HG03095 (cell line): ENCODE results near the gene GGA1.

Experiments used
- ATAC-seq: cut with Tn5 transposase; IDR thresholded peaks from one replicate; pipeline ENCODE4 v1.9.1; 2021; ENCODE audit warnings: moderate library complexity; ENCODE audit not compliant: unreplicated experiment

Gene GGA1

DNA sequence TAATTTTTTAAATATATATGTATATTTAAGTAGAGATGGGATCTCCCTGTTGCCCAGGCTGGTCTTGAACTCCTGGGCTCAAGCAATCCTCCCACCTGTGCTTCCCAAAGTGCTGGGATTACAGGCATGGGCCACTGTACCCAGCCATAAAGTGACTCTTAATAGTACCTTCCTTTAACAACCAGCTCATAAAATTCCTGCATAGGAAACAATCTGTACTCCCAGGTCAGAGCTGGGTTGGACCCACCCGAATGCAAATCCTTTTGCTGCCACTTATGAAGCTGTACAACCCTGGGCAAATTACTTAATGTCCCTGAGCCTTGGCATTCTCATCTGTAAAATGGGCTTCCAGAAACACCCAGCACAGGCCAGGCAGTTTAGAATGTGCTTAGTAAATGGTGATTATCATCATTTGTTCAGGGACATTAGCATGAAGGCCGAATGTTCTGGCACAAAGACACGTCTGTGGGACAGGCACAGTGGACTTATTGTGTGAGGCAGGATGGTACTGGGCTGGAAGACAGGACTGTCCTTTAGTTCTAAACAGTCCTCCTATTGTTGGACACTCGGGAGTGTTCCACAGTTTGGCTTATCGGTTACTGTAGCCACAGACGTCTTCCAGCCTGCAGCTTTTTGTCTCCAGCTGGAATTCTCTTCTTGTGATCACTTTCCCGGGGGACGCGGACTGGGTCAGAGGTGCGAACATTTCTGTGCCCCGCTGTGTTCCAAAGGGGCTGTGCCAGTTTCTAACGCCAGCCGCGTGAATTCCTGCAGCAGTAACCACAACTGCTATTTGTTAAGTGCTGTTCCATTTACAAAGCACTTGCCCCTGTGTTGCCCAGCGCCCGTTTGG lies 55.8 kb downstream of the GGA1 start:
- no peak for ATAC-seq

DNA sequence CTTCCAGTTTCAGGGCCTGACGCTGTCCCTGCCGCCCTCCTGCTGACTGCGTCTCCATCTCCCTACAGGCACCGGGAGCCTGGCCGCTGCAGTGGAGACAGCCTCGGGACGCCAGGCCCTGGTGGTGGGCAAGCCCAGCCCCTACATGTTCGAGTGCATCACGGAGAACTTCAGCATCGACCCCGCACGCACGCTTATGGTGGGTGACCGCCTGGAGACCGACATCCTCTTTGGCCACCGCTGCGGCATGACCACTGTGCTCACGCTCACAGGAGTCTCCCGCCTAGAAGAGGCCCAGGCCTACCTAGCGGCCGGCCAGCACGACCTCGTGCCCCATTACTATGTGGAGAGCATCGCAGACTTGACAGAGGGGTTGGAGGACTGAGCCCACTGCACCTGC lies 56.9 kb downstream of the GGA1 start:
- ATAC-seq = no peak

DNA sequence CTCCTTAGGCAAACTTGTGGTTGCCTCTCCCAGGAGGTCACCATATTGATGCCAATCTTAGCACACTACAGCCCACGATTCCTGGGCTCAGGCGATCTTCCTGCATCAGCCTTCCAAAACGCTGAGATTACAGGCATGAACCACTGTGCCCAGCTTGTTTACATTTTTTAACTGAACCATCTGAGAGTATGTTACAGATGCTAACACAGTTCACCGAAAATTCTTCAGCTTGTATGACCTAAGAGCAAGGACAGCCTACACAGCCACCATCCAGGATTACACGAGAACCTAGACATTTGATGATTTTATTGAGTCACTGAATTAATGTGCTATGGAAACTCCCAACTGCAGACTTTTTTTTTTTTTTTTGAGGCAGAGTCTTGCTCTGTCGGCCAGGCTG lies 61.0 kb downstream of the GGA1 start:
- ATAC-seq = no peak

DNA sequence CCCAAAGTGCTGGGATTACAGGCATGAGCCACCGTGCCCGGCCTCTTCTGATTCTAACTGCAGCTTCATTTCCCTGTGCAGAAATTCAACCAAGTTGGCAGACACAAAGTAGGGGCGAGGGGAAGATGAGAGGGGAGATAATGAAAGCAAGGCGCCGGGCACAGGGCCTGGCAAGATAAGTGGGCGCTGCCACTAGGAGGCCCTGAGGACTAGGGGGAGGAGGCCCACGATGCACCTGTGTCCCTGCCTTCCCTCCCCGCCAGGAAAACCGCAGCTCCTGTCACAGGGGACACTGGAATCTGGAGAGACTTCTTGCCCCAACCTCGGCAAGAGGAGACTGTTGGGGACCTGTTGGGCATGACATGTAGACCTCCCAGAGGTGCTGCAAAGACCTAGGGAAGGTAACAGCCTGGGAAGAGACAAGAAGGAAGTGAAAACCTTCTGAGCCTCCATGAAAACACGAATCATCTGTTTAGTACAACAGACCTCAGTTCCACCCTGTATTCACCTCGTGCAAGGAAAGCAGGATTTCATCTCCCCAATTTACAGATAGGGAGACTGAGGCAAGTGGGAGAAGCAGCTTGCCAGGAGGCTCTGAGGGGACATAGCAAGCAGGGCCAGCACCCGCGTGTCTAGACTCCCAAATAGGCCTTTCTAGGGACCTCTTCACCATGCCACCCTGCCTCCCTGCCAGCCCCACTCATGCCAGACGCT lies 63.7 kb downstream of the GGA1 start:
- no peak for ATAC-seq

DNA sequence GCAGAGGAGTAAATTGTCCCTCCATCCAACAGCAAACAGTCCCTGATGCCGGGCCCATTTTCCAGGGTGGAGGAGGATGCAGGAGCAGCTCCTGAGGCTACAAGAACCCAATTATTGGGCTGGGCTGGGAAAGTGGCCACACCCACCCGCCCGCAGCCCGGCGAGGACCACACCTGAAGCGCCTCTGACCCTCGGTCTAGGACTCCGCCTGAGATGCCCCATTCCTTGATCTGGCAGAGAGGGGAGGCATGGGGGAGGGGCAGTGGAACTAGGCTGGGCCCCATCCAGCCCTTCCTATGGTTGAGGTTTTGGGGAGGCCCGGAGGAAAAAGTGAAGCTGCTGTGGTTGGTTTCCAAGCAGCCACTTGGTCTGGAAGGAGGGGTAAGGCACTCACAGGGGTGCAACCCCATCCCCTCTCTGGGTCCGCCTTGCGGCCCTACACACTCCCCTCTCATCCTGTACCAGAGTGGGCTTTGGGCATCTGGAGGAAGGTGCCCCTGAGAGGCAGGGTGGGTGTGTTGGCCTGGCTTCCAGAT lies 64.4 kb downstream of the GGA1 start:
- no peak for ATAC-seq

DNA sequence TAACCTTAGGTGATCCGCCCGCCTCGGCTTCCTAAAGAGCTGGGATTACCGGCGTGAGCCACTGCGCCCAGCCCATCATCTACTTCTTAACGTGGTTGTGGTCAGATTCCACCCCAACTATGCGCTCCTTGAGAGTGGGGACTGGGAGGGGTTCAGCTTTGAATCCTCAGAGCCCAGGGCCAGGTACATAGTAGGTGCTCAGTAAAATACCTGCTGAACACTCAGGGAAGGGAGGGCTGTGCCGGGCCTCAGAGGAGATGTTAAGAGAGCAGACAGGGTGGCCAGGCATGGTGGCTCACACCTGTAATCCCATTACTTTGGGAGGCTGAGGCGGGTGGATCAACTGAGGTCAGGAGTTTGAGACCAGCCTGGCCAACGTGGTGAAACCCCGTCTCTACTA lies 65.6 kb downstream of the GGA1 start:
- ATAC-seq = no peak

DNA sequence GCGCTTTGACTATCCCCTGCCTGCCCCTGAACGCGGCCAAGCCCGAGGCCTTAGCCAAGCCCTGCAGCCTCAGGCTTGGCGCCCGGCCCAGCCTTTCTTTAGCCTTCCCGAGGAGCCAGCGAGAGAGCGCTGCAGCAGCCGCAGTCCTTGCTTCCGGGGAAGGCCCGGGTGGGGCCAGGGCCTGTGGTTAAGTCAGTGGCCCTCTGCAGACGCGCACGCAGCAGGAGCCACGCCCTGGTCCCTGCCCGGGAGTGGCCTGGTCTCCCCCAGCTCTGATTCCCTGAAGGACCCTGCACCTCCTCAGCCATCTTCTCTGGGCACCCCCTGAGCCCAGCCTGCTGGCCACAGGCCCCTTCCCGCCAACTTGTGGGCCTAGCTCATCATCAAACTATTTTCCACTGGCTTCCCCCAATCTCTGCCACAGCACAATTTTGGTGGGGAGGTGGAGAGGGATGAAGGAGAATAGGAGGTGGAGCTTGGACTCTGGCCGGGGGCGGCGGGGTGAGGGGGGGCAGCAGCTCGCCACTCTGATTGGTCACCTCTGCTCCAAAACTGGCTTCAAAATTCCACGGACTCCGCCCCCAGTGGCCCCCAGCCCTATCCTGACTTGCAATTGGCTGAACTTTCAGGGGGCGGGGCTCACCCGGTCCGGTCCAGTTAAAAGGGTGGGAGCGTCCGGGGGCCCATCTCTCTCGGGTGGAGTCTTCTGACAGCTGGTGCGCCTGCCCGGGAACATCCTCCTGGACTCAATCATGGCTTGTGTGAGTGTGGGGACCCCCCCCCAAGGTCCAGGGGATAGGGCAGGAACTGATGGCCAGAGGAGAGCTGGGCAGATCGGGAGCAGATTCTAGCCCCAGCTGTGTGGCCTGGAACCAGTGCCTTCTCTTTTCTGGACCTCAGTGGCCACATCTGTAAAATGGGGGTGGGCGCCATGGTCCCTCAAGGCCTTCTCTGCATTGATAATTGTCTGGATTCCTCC lies 66.6 kb downstream of the GGA1 start, which contains the start of gene LGALS1:
LGALS1 (plus strand) TSS at position 686 of the 979 bp plus-strand sequence; CDS start at position 753, 67 bp downstream.
- ATAC-seq = no peak

DNA sequence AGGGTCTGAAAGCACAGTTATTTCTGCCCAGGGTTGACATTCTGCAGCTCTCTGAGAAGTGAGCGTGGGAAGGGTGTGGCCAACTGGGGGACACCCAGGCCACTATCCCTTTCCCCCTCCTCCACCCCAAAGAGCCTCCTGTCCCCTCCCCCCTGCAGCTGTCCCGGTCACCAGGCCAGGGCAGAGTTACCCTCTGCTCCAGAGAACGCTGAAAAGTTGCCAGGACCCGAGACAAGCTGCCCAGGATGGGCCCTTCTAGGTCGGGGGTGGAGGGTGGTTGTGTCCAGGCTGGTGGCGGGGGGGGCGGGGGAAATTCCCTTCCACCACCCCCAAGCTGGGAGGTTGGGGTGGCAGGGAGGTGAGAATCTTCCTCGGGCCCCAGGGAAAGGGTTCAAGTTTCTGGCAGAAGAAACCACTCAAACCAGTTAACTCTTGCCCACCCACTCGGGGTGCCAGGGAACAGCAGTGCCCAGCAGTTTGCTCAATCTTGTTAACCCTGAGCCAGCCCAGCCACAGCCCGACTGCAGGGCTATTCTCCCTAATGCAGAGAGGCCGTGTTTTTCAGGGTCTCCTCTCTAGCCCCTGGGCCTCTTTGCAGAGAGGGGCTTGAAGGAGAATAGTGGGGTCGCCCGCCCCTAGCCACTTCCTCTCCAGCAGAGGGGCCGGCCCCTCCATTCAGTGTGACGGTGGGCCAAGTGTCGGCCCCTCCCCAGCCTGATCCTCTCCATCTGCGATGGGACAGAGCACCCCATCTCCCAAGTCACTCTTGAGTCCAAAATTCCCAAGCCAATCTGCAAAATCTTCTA lies 67.5 kb downstream of the GGA1 start:
- no peak for ATAC-seq

DNA sequence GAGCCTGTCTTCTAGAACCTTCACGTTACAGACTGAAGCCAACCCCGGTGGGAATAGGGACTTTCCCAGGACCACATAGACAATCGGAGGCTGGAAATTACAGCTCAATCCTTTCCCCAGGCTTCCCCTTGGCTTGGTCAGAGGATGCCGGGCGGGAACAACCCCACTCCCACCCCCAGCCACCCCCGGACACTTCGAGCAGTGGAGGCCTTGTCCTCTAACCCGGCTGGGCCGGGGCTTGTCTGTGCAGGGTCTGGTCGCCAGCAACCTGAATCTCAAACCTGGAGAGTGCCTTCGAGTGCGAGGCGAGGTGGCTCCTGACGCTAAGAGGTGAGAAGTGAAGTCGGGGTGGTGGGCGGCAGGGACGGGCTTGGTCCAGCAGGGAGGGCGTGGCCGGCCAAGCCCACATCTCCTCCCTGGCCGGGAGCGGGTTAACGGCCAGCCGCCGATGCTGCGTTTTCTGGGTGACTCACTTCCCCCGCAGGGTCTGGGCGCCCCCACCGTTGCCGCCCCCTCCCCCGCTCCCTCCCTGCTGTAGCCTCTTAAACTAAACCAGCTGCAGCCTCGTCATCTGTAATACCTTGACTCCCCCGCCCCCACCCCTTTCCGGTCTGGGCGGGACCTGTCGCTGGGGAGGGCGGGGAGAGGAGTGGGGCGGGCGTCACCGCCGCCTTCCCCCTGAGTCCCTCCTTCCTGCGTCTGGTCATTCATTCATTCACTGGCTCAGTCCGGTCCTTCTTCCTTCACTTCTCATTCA lies 68.3 kb downstream of the GGA1 start:
- ATAC-seq = no peak

DNA sequence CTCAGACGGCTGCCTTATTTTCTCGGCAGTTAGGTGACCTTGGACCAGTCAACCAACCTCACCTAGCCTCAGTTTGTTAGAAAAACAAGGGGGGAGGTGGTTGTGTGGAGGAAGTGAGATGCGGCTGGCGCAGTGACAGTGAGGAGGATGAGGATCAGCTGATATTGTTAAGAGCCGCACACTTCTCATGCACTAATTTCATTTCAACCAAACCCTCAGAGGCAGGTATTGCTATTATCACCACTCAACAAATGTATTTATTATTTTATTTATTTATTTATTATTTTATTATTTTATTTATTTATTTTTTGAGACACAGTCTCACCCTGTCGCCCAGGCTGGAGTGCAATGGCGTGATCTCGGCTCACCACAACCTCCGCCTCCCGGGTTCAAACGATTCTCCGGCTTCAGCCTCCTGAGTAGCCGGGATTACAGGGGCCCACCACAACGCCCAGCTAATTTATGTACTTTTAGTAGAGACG lies 68.9 kb downstream of the GGA1 start:
- no peak for ATAC-seq

DNA sequence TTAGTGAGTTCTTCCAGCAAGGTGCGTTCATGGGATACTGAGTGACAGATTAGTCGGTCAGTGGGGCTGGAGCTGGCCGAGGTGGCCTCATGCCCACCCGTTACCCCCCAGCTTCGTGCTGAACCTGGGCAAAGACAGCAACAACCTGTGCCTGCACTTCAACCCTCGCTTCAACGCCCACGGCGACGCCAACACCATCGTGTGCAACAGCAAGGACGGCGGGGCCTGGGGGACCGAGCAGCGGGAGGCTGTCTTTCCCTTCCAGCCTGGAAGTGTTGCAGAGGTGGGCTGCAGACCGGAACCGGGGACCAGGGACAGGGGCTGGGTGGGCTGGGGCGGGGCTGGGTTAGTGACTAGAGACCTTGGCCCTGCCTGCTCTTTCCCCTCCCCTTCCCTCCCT lies 69.7 kb downstream of the GGA1 start:
- no peak for ATAC-seq

DNA sequence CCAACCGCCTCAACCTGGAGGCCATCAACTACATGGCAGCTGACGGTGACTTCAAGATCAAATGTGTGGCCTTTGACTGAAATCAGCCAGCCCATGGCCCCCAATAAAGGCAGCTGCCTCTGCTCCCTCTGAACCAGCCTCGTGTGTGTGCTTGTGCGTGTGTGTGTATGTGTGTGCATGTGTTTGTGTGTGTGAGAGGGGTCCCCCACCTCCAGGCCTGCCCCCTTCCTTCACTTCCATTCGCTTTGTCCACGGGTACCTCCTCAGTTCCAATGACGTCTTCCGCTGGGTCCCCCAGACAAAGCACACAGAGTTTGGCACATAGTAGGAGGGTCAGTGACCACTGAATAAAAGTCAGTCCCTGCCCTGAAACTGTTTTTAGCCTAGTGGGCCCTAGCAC lies 71.0 kb downstream of the GGA1 start:
- no peak for ATAC-seq

DNA sequence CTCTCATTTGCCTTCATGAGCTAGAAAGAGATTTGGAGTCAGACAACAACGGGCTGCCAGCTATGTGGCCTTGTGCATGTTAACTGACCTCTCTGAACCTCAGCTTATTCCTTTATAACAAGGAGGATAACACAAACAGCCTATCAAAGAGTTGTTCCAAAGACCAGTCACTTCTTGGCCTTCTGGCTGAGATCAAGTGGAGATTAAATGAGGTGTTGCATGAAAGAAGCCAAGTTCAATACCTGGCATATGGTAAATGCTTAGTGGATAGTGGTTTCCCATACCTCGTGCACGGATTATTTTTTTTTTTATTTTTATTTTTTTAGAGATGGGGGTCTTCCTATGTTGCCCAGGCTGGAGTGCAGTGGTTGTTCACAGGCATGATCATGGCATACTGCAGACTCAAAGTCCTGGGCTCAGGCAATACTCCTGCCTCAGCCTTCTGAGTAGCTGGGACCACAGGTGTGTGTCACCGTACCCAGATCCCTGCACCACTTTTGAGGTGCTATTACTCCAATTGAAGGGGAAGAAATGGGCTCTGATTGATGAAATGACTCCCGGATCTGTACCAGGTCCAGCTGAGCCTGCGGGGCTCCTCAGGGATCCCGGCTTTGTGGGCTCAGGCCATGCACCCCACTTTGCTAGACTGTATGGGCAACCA lies 71.7 kb downstream of the GGA1 start:
- no peak for ATAC-seq

DNA sequence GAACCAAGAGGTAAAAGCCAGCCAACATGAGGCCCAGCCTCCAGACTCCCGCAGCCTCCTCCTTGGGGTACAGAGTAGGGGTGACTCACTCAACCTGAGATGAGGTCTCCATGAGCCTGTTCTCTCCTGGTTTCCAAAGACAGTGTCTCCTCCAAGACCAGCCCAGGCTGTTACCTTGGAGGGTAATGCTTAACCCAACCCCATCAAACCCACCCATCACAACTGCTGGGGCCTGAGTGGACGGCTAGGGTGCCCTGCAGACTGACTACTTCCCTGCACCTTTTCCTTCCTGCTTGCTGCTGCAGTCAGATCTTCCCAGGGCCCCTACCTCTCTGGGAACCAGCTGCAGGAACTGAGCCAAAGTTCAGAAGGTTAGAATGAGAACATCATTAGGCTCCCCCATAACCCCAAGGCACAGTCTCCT lies 72.4 kb downstream of the GGA1 start:
- ATAC-seq = no peak

DNA sequence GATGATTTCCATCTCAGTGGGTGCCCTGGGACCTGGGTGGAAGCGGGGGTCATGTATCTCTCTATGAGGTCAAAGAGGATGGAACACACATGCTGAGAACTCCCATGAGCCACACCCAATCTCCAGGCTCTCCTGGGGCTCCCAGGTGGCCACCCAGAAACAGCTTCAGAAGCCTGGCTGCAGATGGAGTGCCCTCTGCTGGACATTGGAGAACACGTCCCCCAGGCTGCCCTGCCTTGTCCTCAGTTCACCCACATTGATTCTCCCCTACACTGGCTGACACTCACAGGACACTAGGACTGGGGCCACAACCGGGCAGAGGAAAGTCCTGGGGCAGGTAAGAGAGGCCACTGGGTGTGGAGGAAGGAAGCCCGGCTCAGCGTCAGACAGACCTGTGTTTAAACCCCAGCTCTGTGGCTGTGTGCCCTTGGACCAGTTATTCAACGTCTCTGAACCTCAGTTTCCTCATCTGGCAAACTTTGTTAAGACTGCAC lies 73.0 kb downstream of the GGA1 start:
- no peak for ATAC-seq
